Measurements from ENCODE around the gene ZNF212. TPM values are rescaled to one million over a fixed set of nuclear protein-coding genes. Genes with fewer than 3 reads are reported as not detected.

The ZNF212 gene
- total and polyA plus RNA-seq, 2 donors (not counting 3 experiments of a cell fraction or from before 2014, with no cell fraction given), result 3.6 to 9.0 TPM

GRCh38 chr7:149226840-149227494 lies 12.5 kb upstream of the ZNF212 start:
- CTCF ChIA-PET, result no interaction called here
- BruUV-seq (replicated peaks), result no TSS peak
- dilution Hi-C loops (cut with MboI; ENCODE audit: extremely low pct_ligation_motif_present, low sequenced_read_pairs) (no loop called here), intact Hi-C loops (cut with micrococcal nuclease) (no loop called here)
- H3K9me3 ChIP-seq (replicated peaks; ENCODE audit: control insufficient read depth, insufficient read depth, low read length), result no peaks in the 10 kb centered on the region
- H2AFZ ChIP-seq (ENCODE audit: low read depth, low read length), result no peak overlapping the region
- H3K4me1 ChIP-seq (ENCODE audit: control insufficient read depth, extremely low read depth, insufficient read depth, low read length), result no peaks in the 10 kb centered on the region
- FAIRE-seq, result no peak
- no peaks in the 10 kb centered on the region for H4K20me1 ChIP-seq (replicated peaks; ENCODE audit: control insufficient read depth, extremely low read depth, insufficient read depth, low read length)
- no peak for DNase-seq (ENCODE audit: low read depth, low spot score)
- no peaks in the 10 kb centered on the region for H3K79me2 ChIP-seq (ENCODE audit: control insufficient read depth, insufficient read depth, low read length)
- no peak overlapping the region for H3K27ac ChIP-seq (ENCODE audit: insufficient read depth, low read depth, low read length)
- TF ChIP-seq JUN (IDR thresholded peaks at IDR 0.05; ENCODE audit: borderline replicate concordance, insufficient read depth, insufficient read length, low read depth), result no peak
- no peak for TF ChIP-seq CTCF (IDR thresholded peaks at IDR 0.05; ENCODE audit: extremely low read depth in 1 of 2, insufficient read depth in 1 of 2, low read depth in 1 of 2, low read length in 2 of 2)
- TF ChIP-seq FOS (IDR thresholded peaks at IDR 0.05; ENCODE audit: borderline replicate concordance, insufficient read depth, low read length), result no peak
- TF ChIP-seq POLR2AphosphoS5 (IDR thresholded peaks at IDR 0.05; ENCODE audit: insufficient read depth, low read depth, low read length), result no peak
- TF ChIP-seq MAX (IDR thresholded peaks at IDR 0.05; ENCODE audit: insufficient read depth, insufficient read length), result no peak
- TF ChIP-seq POLR2A (IDR thresholded peaks at IDR 0.05; ENCODE audit: low read depth, low read length), result no peak
- TF ChIP-seq EZH2 (IDR thresholded peaks at IDR 0.05; ENCODE audit: borderline replicate concordance, low read depth, low read length, severe bottlenecking), result no peak
- no peak for TF ChIP-seq GATA2 (IDR thresholded peaks at IDR 0.05; ENCODE audit: insufficient read depth, insufficient read length, low read depth, low read length)
- TF ChIP-seq MYC (IDR thresholded peaks at IDR 0.05; ENCODE audit: low read depth, low read length), result no peak
- no peak overlapping the region for H3K4me3 ChIP-seq (replicated peaks in 1 of 3; ENCODE audit: insufficient read depth in 1 of 3, low read depth in 1 of 3, low read length in 3 of 3)
- H3K36me3 ChIP-seq (ENCODE audit: control insufficient read depth in 2 of 2, extremely low read depth in 1 of 2, insufficient read depth in 2 of 2, low read length in 2 of 2), result peaks cover 2 to 13% of the 10 kb centered on the region in 2 experiments
- H3K9ac ChIP-seq (replicated peaks; ENCODE audit: extremely low read depth, insufficient read depth, low read length), result no peak overlapping the region
- POLR2A ChIA-PET, result no interaction called here
- no peaks in the 10 kb centered on the region for H3K9me1 ChIP-seq (replicated peaks; ENCODE audit: control insufficient read depth, extremely low read depth, insufficient read depth, low read length)
- no peak overlapping the region for H3K4me2 ChIP-seq (ENCODE audit: insufficient read depth, low read length)
- no peaks in the 10 kb centered on the region for H3K27me3 ChIP-seq (ENCODE audit: control insufficient read depth in 2 of 2, insufficient read depth in 2 of 2, low read length in 2 of 2)
